Spleen (tissue), 13 donors: ENCODE results near the gene RNF14. TPM values are rescaled to one million over a fixed set of nuclear protein-coding genes. Genes with fewer than 3 reads are reported as not detected.
"Not testable (repeated sequence)": the region's sequence is repeated elsewhere in the genome, so short reads cannot be mapped to it uniquely, and the experiment has no call there.

Source experiments
- DNase-seq: peaks from one replicate; pipeline ENCODE4 v3.0.0-alpha.2; 2020
- H3K27ac ChIP-seq, 8 donors: fragments of 200-600 bp; sonication (generic) in 7 of 8; 1 replicate in 4 of 8; 2 replicates in 4 of 8; pipeline versions ENCODE4 v1.5.0 to v1.8.0; 2016 to 2021; ENCODE audit warnings: inconsistent platforms in 4 of 8, mild to moderate bottlenecking in 4 of 8, moderate library complexity in 1 of 8
- H3K27me3 ChIP-seq, 7 donors: fragments of 200-600 bp; sonication (generic) in 6 of 7; replicated peaks in 1 of 7; 1 replicate in 4 of 7; 2 replicates in 3 of 7; pipeline versions ENCODE4 v1.5.0 to v1.8.0; 2016 to 2021; ENCODE audit warnings: inconsistent platforms in 3 of 7, mild to moderate bottlenecking in 1 of 7
- H3K36me3 ChIP-seq, 6 donors: fragments of 200-600 bp; sonication (generic) in 5 of 6; 1 replicate in 4 of 6; 2 replicates in 2 of 6; pipeline versions ENCODE4 v1.5.0 to v1.8.0; 2016 to 2021; ENCODE audit warnings: inconsistent platforms in 2 of 6
- H3K4me1 ChIP-seq, 6 donors: fragments of 200-600 bp; sonication (generic) in 5 of 6; 1 replicate in 3 of 6; 2 replicates in 3 of 6; pipeline versions ENCODE4 v1.5.0 to v1.8.0; 2016 to 2021; ENCODE audit warnings: inconsistent platforms in 3 of 6
- H3K4me3 ChIP-seq, 8 donors: fragments of 200-600 bp; sonication (generic) in 7 of 8; 1 replicate in 4 of 8; 2 replicates in 4 of 8; pipeline versions ENCODE4 v1.5.0 to v1.8.0; 2016 to 2021; ENCODE audit warnings: inconsistent platforms in 4 of 8, mild to moderate bottlenecking in 4 of 8, moderate library complexity in 2 of 8
- H3K9me3 ChIP-seq, 8 donors: fragments of 200-600 bp; sonication (generic) in 7 of 8; 1 replicate in 4 of 8; 2 replicates in 4 of 8; pipeline versions ENCODE4 v1.5.0 to v1.8.0; 2016 to 2021; ENCODE audit warnings: inconsistent platforms in 4 of 8
- POLR2A ChIP-seq, 3 donors: fragments of 450-650 bp; IDR thresholded peaks; one replicate each; pipeline ENCODE4 v1.5.1; 2017; ENCODE audit warnings: antibody characterized with exemption in 3 of 3, mild to moderate bottlenecking in 1 of 3
- POLR2AphosphoS5 ChIP-seq, 3 donors: sonication (generic); formaldehyde crosslinking; IDR thresholded peaks; one replicate each; pipeline ENCODE4 v1.5.1; 2017; ENCODE audit warnings: antibody characterized with exemption in 3 of 3
- WGBS, 5 donors: extraction: QIAGEN DNeasy Blood & Tissue Kit in 3 of 5; methylation state at CpG; one replicate each; pipeline versions ENCODE4 v1.1.5 to v1.1.7; 2013 to 2018; 5-methylcytosine and 5-hydroxymethylcytosine counted together
- intact Hi-C: fragments of 100-400 bp; cut with DNase I; formaldehyde crosslinking; loops from one replicate; pipeline ENCODE4 v1.15.0; 2023; ENCODE audit warnings: low total_unique reads
- long read RNA-seq, 2 donors: transcript quantifications; one replicate each; lab custom pipeline, GENCODE V29; 2026
- polyA plus RNA-seq, 3 donors: library from polyadenylated mRNA; stranded (reverse); fragments of 200-250 nt; gene quantifications; one replicate each; pipeline ENCODE4 v1.2.1, GENCODE V29; 2013
- total RNA-seq, 7 donors: library from RNA; depleted of rRNA in 3 of 7; stranded (reverse); fragments of >200 nt in 3 of 7; fragmentation: NEBNext Ultra II Directional in 4 of 7; extraction: Animal tissue kit (Norgen Biotek cat#: 25700) in 4 of 7; gene quantifications; one replicate each; pipeline versions ENCODE4 v1.1.0 to v1.2.1, GENCODE V29; 2016 to 2021
- TF ChIP-seq, protein P1 (sequence below), 11 experiments: fragments of 200-600 bp in 7 of 11; fragments of 450-650 bp in 4 of 11; sonication (generic) in 4 of 11; IDR thresholded peaks in 8 of 11; conservative IDR thresholded peaks in 3 of 11; 1 replicate in 7 of 11; 2 replicates in 4 of 11; pipeline versions ENCODE4 v1.4.0 to v1.8.0; 2016 to 2021; ENCODE audit warnings: antibody characterized with exemption in 11 of 11, inconsistent platforms in 4 of 11, mild to moderate bottlenecking in 1 of 11
- donor health status: healthy with polysubstance abuse.
- donor health status: DM: no; HTN: no; CAD: no; lungs with moderate emphysema.
- donor health status: DM: no; HTN: no; CAD: no.
- donor health status: Bipolar disorder and iron deficiency.
- donor health status: healthy.
- donor health status: DM: no; HTN: no; CAD: no.
- donor health status: DM: yes; HTN: yes; CAD: no.

Gene RNF14, protein sequence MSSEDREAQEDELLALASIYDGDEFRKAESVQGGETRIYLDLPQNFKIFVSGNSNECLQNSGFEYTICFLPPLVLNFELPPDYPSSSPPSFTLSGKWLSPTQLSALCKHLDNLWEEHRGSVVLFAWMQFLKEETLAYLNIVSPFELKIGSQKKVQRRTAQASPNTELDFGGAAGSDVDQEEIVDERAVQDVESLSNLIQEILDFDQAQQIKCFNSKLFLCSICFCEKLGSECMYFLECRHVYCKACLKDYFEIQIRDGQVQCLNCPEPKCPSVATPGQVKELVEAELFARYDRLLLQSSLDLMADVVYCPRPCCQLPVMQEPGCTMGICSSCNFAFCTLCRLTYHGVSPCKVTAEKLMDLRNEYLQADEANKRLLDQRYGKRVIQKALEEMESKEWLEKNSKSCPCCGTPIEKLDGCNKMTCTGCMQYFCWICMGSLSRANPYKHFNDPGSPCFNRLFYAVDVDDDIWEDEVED
- 10 to 100 TPM; 42.5 to 60.2 (median 45.8) TPM for total RNA-seq
- polyA plus RNA-seq: 10 to 100 TPM; 13.6 to 24.3 (median 21.8) TPM
- long read RNA-seq, donor 1, full-length matches to known transcripts: 8 of 13 reads
- long read RNA-seq, donor 1, partial matches to known transcripts: 5 of 13 reads
- long read RNA-seq, donor 1, other reads (novel, unspliced or antisense): 0 of 13 reads
- long read RNA-seq, donor 2, full-length matches to known transcripts: 6 of 23 reads
- long read RNA-seq, donor 2, partial matches to known transcripts: 17 of 23 reads
- long read RNA-seq, donor 2, other reads (novel, unspliced or antisense): 0 of 23 reads

GRCh38 chr5:141968914-141969608, at the start of gene RNF14:
Gene RNF14, plus strand, starts transcription at chr5:141969105. Its CDS starts 4,484 bp downstream, at chr5:141973589.
- H3K4me3 ChIP-seq: peak within 1 kb of the TSS; percentile 59 to 78 (median 67)
- intact Hi-C loops: no loop called here

GRCh38 chr5:141919218-141920119, 49.4 kb upstream of the RNF14 start:
- intact Hi-C loops: no loop called here
- WGBS, 5 donors: 92 to 98% (median 93%) methylated on average over 8 of the region's 8 CpGs
- peaks cover 0 to 5% (median 0%) of the 10 kb centered on the region in 7 donors for H3K27me3 ChIP-seq
- H3K27ac ChIP-seq: no peak overlapping the region
- H3K4me1 ChIP-seq: peaks cover 4 to 36% (median 22%) of the 10 kb centered on the region in 6 donors
- no peaks in the 10 kb centered on the region for H3K9me3 ChIP-seq
- no peaks in the 10 kb centered on the region for H3K36me3 ChIP-seq
- TF ChIP-seq POLR2AphosphoS5 (IDR thresholded peaks at IDR 0.05) (no peak), POLR2A (IDR thresholded peaks at IDR 0.05) (no peak)
- TF ChIP-seq, protein P1, sequence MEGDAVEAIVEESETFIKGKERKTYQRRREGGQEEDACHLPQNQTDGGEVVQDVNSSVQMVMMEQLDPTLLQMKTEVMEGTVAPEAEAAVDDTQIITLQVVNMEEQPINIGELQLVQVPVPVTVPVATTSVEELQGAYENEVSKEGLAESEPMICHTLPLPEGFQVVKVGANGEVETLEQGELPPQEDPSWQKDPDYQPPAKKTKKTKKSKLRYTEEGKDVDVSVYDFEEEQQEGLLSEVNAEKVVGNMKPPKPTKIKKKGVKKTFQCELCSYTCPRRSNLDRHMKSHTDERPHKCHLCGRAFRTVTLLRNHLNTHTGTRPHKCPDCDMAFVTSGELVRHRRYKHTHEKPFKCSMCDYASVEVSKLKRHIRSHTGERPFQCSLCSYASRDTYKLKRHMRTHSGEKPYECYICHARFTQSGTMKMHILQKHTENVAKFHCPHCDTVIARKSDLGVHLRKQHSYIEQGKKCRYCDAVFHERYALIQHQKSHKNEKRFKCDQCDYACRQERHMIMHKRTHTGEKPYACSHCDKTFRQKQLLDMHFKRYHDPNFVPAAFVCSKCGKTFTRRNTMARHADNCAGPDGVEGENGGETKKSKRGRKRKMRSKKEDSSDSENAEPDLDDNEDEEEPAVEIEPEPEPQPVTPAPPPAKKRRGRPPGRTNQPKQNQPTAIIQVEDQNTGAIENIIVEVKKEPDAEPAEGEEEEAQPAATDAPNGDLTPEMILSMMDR (IDR thresholded peaks at IDR 0.05 in 8 of 11, conservative IDR thresholded peaks at IDR 0.05 in 3 of 11): no peak
- no peak overlapping the region for H3K4me3 ChIP-seq
- DNase-seq: no peak

More at GRCh38 chr5:141968914-141969608, at the start of gene RNF14:
- TF ChIP-seq POLR2A (IDR thresholded peaks at IDR 0.05) (peak in 2 of 3 donors; percentile 76 to 79), POLR2AphosphoS5 (IDR thresholded peaks at IDR 0.05) (peak; percentile 95 to 98 (median 98))
- TF ChIP-seq, protein P1 (IDR thresholded peaks at IDR 0.05 in 8 of 11, conservative IDR thresholded peaks at IDR 0.05 in 3 of 11): peak; percentile 89 to 99 (median 97)
- DNase-seq: peak; percentile 100
- Histone ChIP-seq H3K4me1 (peaks cover 13 to 60% (median 38%) of the 10 kb centered on the region in 6 donors), H3K9me3 (no peaks in the 10 kb centered on the region), H3K27me3 (no peaks in the 10 kb centered on the region), H3K27ac (peak within 1 kb of the TSS; percentile 96 to 99 (median 97)), H3K36me3 (peaks cover 0 to 31% (median 3%) of the 10 kb centered on the region in 6 donors)
- 0 to 1% (median 1%) methylated on average over 32 to 63 of the region's 63 CpGs for WGBS, 5 donors

GRCh38 chr5:141920771-141921170, 48.1 kb upstream of the RNF14 start:
- Histone ChIP-seq H3K36me3 (peaks cover 4 to 13% (median 9%) of the 10 kb centered on the region in 6 donors), H3K9me3 (no peaks in the 10 kb centered on the region), H3K27me3 (no peaks in the 10 kb centered on the region), H3K27ac (no peak overlapping the region), H3K4me1 (peaks cover 14 to 43% (median 32%) of the 10 kb centered on the region in 6 donors), H3K4me3 (no peak overlapping the region)
- intact Hi-C loops: no loop called here
- TF ChIP-seq, protein P1 (IDR thresholded peaks at IDR 0.05 in 8 of 11, conservative IDR thresholded peaks at IDR 0.05 in 3 of 11): no peak
- no peak for TF ChIP-seq POLR2AphosphoS5 (IDR thresholded peaks at IDR 0.05)
- TF ChIP-seq POLR2A (IDR thresholded peaks at IDR 0.05): no peak
- WGBS, 5 donors: 80 to 94% (median 87%) methylated on average over 2 of the region's 2 CpGs
- no peak for DNase-seq

GRCh38 chr5:141922827-141923447, 46.0 kb upstream of the RNF14 start:
- Histone ChIP-seq H3K36me3 (peaks cover 8 to 35% (median 29%) of the 10 kb centered on the region in 6 donors), H3K4me3 (peak overlapping the region; percentile 47 to 79 (median 54)), H3K4me1 (peaks cover 22 to 52% (median 50%) of the 10 kb centered on the region in 6 donors), H3K27ac (peak overlapping the region; percentile 95 to 98 (median 97))
- H3K27me3 ChIP-seq, H3K9me3 ChIP-seq, DNase-seq, intact Hi-C loops: not testable (repeated sequence)
- WGBS, 5 donors: 54 to 60% (median 57%) methylated on average over 28 of the region's 28 CpGs
